ENCODE measurements around the gene RAP1GAP2.
"Not testable (repeated sequence)": the region's sequence is repeated elsewhere in the genome, so short reads cannot be mapped to it uniquely, and the experiment has no call there.

The RAP1GAP2 gene

DNA sequence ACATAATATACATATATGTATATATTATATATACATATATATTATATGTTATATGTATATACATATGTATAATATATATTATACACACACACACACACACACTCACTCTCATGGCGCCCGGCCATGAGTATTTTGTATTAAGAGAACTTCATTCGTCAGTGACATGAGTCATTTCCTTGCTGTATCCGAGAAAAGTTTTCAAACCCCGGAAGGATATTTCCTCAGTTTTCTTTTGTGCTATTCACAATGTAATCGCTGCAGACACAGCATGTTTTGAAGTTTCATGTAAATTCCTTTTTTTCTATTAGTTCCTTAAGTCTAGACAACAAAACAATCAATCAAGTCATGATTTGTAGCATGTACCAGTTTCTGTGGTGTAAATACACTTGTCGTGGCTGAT lies 233.9 kb downstream of the RAP1GAP2 start:
- H3K4me2 ChIP-seq (ENCODE audit: low read length) = no peak overlapping the region

DNA sequence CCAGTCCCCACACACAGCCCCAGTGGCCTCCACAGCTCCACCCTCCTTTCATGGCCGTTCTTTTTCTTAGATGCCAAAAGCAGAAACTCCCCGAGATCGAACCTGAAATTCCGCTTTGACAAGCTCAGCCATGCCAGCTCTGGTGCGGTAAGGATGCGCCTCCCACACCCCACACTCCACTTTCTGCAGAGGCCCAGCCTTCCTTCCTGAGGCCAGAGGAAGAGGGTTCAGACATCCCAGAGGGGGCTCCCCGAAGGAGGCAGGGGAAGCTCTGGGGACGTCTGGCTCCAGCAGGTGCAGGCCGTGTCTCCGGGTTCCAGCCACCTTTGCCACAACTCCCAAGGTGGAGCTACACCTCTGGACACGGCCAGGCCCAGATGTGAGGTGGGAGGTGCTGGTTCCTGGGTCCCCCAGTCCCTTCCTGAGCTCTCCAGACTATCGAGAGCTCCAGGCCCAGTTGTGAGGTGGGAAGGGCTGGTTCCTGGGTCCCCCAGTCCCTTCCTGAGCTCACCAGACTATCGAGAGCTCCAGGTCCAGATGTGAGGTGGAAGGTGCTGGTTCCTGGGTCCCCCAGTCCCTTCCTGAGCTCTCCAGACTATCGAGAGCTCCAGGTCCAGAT lies 234.7 kb downstream of the RAP1GAP2 start:
- not testable (repeated sequence) for H3K27ac ChIP-seq (ENCODE audit: low read depth, low read length, poor library complexity, severe bottlenecking); H3K36me3 ChIP-seq (ENCODE audit: insufficient read depth, low read length); H3K9ac ChIP-seq (ENCODE audit: low read length)

More for the DNA sequence above, 233.9 kb downstream of the RAP1GAP2 start:
- no peak for TF ChIP-seq EZH2 (IDR thresholded peaks at IDR 0.05; ENCODE audit: borderline replicate concordance, low read length)
- TF ChIP-seq, protein P1, sequence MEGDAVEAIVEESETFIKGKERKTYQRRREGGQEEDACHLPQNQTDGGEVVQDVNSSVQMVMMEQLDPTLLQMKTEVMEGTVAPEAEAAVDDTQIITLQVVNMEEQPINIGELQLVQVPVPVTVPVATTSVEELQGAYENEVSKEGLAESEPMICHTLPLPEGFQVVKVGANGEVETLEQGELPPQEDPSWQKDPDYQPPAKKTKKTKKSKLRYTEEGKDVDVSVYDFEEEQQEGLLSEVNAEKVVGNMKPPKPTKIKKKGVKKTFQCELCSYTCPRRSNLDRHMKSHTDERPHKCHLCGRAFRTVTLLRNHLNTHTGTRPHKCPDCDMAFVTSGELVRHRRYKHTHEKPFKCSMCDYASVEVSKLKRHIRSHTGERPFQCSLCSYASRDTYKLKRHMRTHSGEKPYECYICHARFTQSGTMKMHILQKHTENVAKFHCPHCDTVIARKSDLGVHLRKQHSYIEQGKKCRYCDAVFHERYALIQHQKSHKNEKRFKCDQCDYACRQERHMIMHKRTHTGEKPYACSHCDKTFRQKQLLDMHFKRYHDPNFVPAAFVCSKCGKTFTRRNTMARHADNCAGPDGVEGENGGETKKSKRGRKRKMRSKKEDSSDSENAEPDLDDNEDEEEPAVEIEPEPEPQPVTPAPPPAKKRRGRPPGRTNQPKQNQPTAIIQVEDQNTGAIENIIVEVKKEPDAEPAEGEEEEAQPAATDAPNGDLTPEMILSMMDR (IDR thresholded peaks at IDR 0.05; ENCODE audit: low read length) = no peak
- no peaks in the 10 kb centered on the region for H3K79me2 ChIP-seq (ENCODE audit: insufficient read depth, low read length)
- no peaks in the 10 kb centered on the region for H3K36me3 ChIP-seq (ENCODE audit: insufficient read depth, low read length)
- H3K9me2 ChIP-seq (ENCODE audit: low read depth, low read length) = no peaks in the 10 kb centered on the region
- no peaks in the 10 kb centered on the region; the same call in 1 of the 2 replicates for H3K27me3 ChIP-seq (ENCODE audit: insufficient read depth, low read length)
- no peak overlapping the region for H3K4me3 ChIP-seq (ENCODE audit: low read depth, low read length, poor library complexity, severe bottlenecking)
- H3K9me3 ChIP-seq (ENCODE audit: low read length) = no peaks in the 10 kb centered on the region
- H3K27ac ChIP-seq (ENCODE audit: low read depth, low read length, poor library complexity, severe bottlenecking) = no peak overlapping the region
- no peak overlapping the region for H2AFZ ChIP-seq (ENCODE audit: low read length)
- H3K9ac ChIP-seq (ENCODE audit: low read length) = no peak overlapping the region
- H4K20me1 ChIP-seq (ENCODE audit: insufficient read depth, low read length) = no peaks in the 10 kb centered on the region
- H3K4me1 ChIP-seq (ENCODE audit: insufficient read depth, low read length, severe bottlenecking) = no peaks in the 10 kb centered on the region
- H3F3A ChIP-seq (ENCODE audit: insufficient read depth, low read length) = no peaks in the 10 kb centered on the region

DNA sequence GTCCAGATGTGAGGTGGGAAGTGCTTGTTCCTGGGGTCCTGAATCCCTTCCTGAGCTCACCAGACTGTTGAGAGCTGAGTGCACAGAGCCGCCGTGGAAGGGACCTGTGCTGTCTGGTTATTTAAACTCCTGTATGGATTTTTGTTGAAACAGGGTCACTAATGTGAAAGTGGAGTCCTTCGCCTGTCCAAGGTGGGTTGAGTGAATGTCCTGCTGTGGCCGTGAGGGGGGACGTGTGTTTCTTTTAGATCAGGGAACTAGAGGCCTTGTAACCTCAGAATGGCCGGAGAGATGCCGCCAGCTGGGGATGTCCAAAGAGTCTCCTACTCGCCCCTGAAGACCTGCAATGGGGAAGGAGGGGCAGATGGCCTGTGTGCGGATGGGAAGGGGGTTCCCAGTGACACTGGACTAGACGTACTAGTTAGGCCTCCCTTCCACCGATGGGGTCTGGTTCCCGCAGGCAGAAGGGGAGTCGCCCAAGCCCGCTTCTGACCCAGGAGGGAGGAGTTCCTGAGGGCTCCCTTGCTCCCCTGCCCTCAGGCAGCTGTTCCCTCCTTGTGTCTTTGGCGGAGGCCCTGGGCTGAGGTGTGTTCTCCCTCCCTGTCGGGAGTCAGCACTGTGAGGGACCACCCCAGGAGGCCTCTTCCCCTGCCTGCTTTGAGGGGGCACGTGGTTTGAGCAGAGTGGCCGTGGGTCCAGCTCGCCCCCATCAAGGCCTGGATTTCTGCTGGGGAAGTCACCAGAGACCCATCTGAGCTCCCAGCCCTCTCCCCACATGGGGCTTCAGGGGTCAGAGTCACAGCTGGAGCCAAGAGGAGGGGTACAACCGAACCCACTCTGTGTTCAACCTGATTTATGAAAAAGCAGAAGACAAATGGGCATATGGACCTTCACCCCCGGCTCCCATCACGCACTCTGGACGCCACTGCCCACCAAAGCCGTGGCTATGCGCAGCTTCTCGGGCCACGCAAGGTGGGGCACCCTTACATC lies 236.3 kb downstream of the RAP1GAP2 start:
- Histone ChIP-seq H4K20me1 (ENCODE audit: insufficient read depth, low read length) (no peaks in the 10 kb centered on the region), H3K79me2 (ENCODE audit: insufficient read depth, low read length) (no peaks in the 10 kb centered on the region), H3K4me3 (ENCODE audit: low read depth, low read length, poor library complexity, severe bottlenecking) (no peak overlapping the region), H3K4me1 (ENCODE audit: insufficient read depth, low read length, severe bottlenecking) (no peaks in the 10 kb centered on the region), H2AFZ (ENCODE audit: low read length) (no peak overlapping the region), H3K4me2 (ENCODE audit: low read length) (no peak overlapping the region), H3K9ac (ENCODE audit: low read length) (no peak overlapping the region), H3K27me3 (ENCODE audit: insufficient read depth, low read length) (no peaks in the 10 kb centered on the region; the same call in 1 of the 2 replicates), H3K36me3 (ENCODE audit: insufficient read depth, low read length) (no peaks in the 10 kb centered on the region), H3K9me2 (ENCODE audit: low read depth, low read length) (no peaks in the 10 kb centered on the region), H3K9me3 (ENCODE audit: low read length) (no peaks in the 10 kb centered on the region), H3F3A (ENCODE audit: insufficient read depth, low read length) (no peaks in the 10 kb centered on the region), H3K27ac (ENCODE audit: low read depth, low read length, poor library complexity, severe bottlenecking) (no peak overlapping the region)
- TF ChIP-seq, protein P1 (IDR thresholded peaks at IDR 0.05; ENCODE audit: low read length) = no peak
- no peak for TF ChIP-seq EZH2 (IDR thresholded peaks at IDR 0.05; ENCODE audit: borderline replicate concordance, low read length)

More for the DNA sequence above, 234.7 kb downstream of the RAP1GAP2 start:
- H3K4me2 ChIP-seq (ENCODE audit: low read length); H3K27me3 ChIP-seq (ENCODE audit: insufficient read depth, low read length); H4K20me1 ChIP-seq (ENCODE audit: insufficient read depth, low read length); H2AFZ ChIP-seq (ENCODE audit: low read length); H3K9me2 ChIP-seq (ENCODE audit: low read depth, low read length); H3K4me3 ChIP-seq (ENCODE audit: low read depth, low read length, poor library complexity, severe bottlenecking); H3K79me2 ChIP-seq (ENCODE audit: insufficient read depth, low read length); H3K9me3 ChIP-seq (ENCODE audit: low read length); H3F3A ChIP-seq (ENCODE audit: insufficient read depth, low read length); H3K4me1 ChIP-seq (ENCODE audit: insufficient read depth, low read length, severe bottlenecking): not testable (repeated sequence)

Measured in OCI-LY1 (cell line).